ENCODE data around the gene ARSI.

The ARSI gene

GRCh38 chr5:150285114-150285513 is 17.6 kb downstream of the ARSI start:
- no peak overlapping the region for H3K27ac ChIP-seq
- TF ChIP-seq, protein P1, sequence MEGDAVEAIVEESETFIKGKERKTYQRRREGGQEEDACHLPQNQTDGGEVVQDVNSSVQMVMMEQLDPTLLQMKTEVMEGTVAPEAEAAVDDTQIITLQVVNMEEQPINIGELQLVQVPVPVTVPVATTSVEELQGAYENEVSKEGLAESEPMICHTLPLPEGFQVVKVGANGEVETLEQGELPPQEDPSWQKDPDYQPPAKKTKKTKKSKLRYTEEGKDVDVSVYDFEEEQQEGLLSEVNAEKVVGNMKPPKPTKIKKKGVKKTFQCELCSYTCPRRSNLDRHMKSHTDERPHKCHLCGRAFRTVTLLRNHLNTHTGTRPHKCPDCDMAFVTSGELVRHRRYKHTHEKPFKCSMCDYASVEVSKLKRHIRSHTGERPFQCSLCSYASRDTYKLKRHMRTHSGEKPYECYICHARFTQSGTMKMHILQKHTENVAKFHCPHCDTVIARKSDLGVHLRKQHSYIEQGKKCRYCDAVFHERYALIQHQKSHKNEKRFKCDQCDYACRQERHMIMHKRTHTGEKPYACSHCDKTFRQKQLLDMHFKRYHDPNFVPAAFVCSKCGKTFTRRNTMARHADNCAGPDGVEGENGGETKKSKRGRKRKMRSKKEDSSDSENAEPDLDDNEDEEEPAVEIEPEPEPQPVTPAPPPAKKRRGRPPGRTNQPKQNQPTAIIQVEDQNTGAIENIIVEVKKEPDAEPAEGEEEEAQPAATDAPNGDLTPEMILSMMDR (IDR thresholded peaks at IDR 0.05): no peak
- no peak for TF ChIP-seq ZFX (IDR thresholded peaks at IDR 0.05; ENCODE audit: borderline replicate concordance)

DNA sequence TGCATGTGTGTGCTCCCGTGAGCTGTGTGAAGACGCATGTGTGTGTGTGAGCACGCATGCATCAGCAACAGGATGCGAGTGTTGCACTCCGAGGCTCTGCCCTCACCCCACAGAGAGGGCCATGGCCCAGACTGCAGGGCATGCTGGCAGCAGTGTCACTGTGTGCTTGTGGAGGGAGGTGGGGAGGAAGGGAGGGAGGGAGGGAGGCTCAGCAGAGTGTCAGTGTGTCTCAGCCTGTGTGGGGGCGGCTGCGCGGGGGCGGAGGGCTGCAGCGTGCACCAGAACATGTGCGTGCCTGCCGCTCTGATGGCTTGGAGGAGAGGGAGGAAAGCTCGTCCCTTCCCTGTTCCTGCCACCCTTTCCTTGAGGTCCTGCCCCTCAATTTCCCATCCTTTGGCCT is 18.4 kb downstream of the ARSI start:
- H3K27ac ChIP-seq: no peak overlapping the region
- TF ChIP-seq, protein P1 (IDR thresholded peaks at IDR 0.05): no peak
- TF ChIP-seq ZFX (IDR thresholded peaks at IDR 0.05; ENCODE audit: borderline replicate concordance): no peak

GRCh38 chr5:150283904-150284303 is 18.8 kb downstream of the ARSI start:
- TF ChIP-seq ZFX (IDR thresholded peaks at IDR 0.05; ENCODE audit: borderline replicate concordance): no peak
- TF ChIP-seq, protein P1 (IDR thresholded peaks at IDR 0.05): no peak
- no peak overlapping the region for H3K27ac ChIP-seq

GRCh38 chr5:150281987-150282386 is 20.7 kb downstream of the ARSI start:
- TF ChIP-seq, protein P1 (IDR thresholded peaks at IDR 0.05): no peak
- TF ChIP-seq ZFX (IDR thresholded peaks at IDR 0.05; ENCODE audit: borderline replicate concordance): no peak
- H3K27ac ChIP-seq: no peak overlapping the region

DNA sequence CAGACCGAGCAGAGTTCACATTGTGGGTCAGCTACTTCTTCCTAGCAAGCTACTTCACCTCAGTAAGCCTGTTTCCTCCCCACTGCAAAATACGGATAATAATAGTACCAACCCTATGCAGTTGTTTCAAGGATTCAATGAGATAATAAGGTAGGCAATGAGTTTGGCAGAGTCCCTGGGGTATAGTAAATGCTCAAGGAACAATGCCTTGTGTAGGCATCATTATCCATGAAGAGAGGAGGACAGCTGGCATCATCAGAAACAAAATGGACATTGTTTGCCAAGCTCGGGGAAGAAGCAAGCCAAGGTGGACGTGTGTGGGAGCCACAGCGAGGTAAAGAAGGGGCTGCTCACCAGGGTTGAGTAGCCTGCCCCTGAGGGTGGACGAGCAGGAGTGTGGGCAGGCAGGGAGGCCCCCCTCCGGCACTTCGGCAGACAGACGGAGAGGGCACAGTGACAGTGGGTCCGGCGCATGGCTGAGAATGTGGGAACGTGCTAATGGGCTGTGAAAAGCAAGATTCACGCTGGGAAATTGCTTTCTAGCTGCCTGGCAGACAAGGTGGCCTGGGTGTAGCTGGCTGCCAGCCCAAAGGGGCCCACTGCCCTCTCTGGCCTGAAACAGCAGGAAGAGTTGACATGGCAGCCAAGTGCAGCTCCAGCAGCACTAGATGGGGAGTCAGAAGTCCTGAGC is 23.2 kb downstream of the ARSI start:
- no peak overlapping the region for H3K27ac ChIP-seq
- TF ChIP-seq ZFX (IDR thresholded peaks at IDR 0.05; ENCODE audit: borderline replicate concordance): no peak
- TF ChIP-seq, protein P1 (IDR thresholded peaks at IDR 0.05): no peak

DNA sequence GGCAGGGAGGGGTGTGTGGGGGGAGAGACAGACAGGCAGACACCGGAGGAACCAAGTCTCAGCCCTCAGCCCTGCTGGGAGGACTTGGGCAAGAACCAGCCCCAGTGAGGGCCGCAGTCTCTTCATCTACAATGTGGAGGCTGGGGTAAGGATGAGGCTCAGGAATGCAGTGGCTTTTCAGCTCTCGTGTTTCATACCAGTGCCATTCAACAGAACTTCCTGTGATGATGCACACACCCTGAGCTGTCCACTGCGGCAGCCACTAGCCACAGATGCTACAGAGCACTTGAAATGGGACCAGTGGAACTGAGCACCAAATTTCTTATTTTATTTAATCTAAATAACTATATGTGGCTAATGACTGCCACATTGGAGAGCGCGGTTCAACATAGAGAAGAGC is 23.8 kb downstream of the ARSI start:
- no peak overlapping the region for H3K27ac ChIP-seq
- TF ChIP-seq, protein P1 (IDR thresholded peaks at IDR 0.05): no peak
- TF ChIP-seq ZFX (IDR thresholded peaks at IDR 0.05; ENCODE audit: borderline replicate concordance): no peak

DNA sequence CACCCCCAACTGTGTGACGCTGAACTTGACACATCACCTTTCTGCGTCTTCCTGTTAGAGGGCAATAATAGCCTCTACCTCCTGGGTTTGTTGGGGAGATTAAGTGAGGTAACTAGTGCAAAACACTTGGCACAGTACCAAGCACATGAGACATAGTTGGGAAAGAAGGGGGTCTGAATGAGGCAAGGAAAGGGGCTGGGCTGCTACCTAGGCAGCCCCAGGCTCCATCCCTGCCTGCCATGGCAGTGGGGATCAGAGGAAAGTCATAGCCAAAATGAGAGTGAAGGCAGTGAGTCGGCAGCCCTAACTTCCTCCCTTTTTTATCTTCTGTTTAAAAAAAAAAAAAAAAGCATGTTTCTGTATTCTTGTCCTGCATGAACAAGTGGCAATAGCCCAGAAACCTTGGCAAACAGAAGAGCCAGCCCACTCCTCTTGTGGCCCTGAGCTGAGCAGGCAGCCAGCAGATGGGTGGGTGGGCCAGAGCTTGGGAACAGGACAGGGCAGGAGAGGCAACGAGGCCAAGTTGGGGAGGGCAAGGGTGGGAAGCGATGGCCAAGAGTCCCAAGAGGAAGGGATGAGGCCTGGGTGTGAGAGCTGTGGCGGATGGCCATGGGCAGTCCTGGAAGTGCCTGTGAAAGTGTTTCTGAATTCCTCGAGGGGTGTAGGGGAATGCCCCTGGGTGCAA is 24.5 kb downstream of the ARSI start:
- TF ChIP-seq, protein P1 (IDR thresholded peaks at IDR 0.05): no peak
- no peak for TF ChIP-seq ZFX (IDR thresholded peaks at IDR 0.05; ENCODE audit: borderline replicate concordance)
- H3K27ac ChIP-seq: no peak overlapping the region
